SK-N-SH (cell line): ENCODE measurements around the gene ZDHHC18. TPM values are rescaled to one million over a fixed set of nuclear protein-coding genes. Genes with fewer than 3 reads are reported as not detected.

ENCODE experiments used
- CTCF ChIA-PET: fragments of 300-600, 350-600 bp; formaldehyde crosslinking; extraction: SDS; loops from one replicate; lab custom pipeline; 2021; lab: Yijun Ruan, JAX
- POLR2A ChIA-PET: fragments of 350-600 bp; sonication (Branson Sonifier 250); formaldehyde crosslinking; extraction: SDS; loops from one replicate; lab custom pipeline; 2020; ENCODE audit warnings: antibody characterized with exemption, inconsistent platforms; lab: Yijun Ruan, JAX
- DNase-seq: peaks from one replicate; pipeline ENCODE4 v3.0.0; 2012
- H2AFZ ChIP-seq: fragments of 200-600 bp; sonication (generic); 2 replicates; pipeline ENCODE4 v1.8.1; 2016; ENCODE audit warnings: antibody characterized with exemption, mild to moderate bottlenecking, low read depth
- H3F3A ChIP-seq: fragments of 200-600 bp; sonication (generic); replicated peaks from 2 replicates; pipeline ENCODE3; 2016; ENCODE audit warnings: antibody characterized with exemption, mild to moderate bottlenecking; ENCODE audit not compliant: insufficient read depth
- H3K27ac ChIP-seq, 2 experiments: fragments of 200-500 bp in 1 of 2; fragments of 200-600 bp in 1 of 2; sonication (Bioruptor generic) in 1 of 2; sonication (generic), shearing (Covaris generic) in 1 of 2; 2 replicates each; pipeline versions ENCODE4 v1.5.1 to v1.6.1; 2014 to 2016; ENCODE audit warnings: low read depth in 2 of 2, inconsistent platforms in 1 of 2, low read length in 1 of 2, mild to moderate bottlenecking in 1 of 2, mixed read lengths in 1 of 2
- H3K27me3 ChIP-seq: fragments of 200-600 bp; sonication (generic), shearing (Covaris generic); 2 replicates; pipeline ENCODE4 v1.6.1; 2016; ENCODE audit warnings: mixed run types; ENCODE audit not compliant: insufficient read depth
- H3K36me3 ChIP-seq, 2 experiments: fragments of 200-500 bp in 1 of 2; fragments of 200-600 bp in 1 of 2; sonication (Bioruptor generic) in 1 of 2; sonication (generic) in 1 of 2; replicated peaks in 1 of 2; 2 replicates each; pipeline versions ENCODE3 to v1.5.1; 2014 to 2016; ENCODE audit warnings: low read length in 1 of 2, mild to moderate bottlenecking in 1 of 2; ENCODE audit not compliant: insufficient read depth in 2 of 2, control insufficient read depth in 1 of 2
- H3K4me1 ChIP-seq, 2 experiments: fragments of 200-500 bp in 1 of 2; fragments of 200-600 bp in 1 of 2; sonication (Bioruptor generic) in 1 of 2; sonication (generic), shearing (Covaris generic) in 1 of 2; 2 replicates each; pipeline versions ENCODE4 v1.5.1 to v1.6.1; 2014 to 2016; ENCODE audit warnings: low read depth in 1 of 2, low read length in 1 of 2, mixed run types in 1 of 2; ENCODE audit not compliant: insufficient read depth in 2 of 2, control insufficient read depth in 1 of 2
- H3K4me2 ChIP-seq: fragments of 200-600 bp; sonication (generic), shearing (Covaris generic); 2 replicates; pipeline ENCODE4 v1.6.1; 2017; ENCODE audit warnings: mixed run types
- H3K4me3 ChIP-seq, 2 experiments: fragments of 200-500 bp in 1 of 2; fragments of 200-600 bp in 1 of 2; sonication (Bioruptor generic) in 1 of 2; sonication (generic), shearing (Covaris generic) in 1 of 2; 2 replicates each; pipeline versions ENCODE4 v1.5.1 to v1.8.1; 2014 to 2016; ENCODE audit warnings: low read depth in 2 of 2, inconsistent platforms in 1 of 2, low read length in 1 of 2, mild to moderate bottlenecking in 1 of 2, mixed read lengths in 1 of 2, moderate library complexity in 1 of 2
- H3K79me2 ChIP-seq: fragments of 200-600 bp; sonication (generic); 2 replicates; pipeline ENCODE4 v1.8.1; 2017; ENCODE audit warnings: mild to moderate bottlenecking; ENCODE audit not compliant: insufficient read depth
- H3K9ac ChIP-seq: fragments of 200-600 bp; sonication (generic); 2 replicates; pipeline ENCODE4 v1.6.1; 2017; ENCODE audit warnings: mixed run types
- H3K9me2 ChIP-seq: fragments of 200-600 bp; sonication (generic); 2 replicates; pipeline ENCODE4 v1.6.1; 2017; ENCODE audit warnings: mixed run types
- H3K9me3 ChIP-seq: fragments of 200-600 bp; sonication (generic); 2 replicates; pipeline ENCODE4 v1.6.1; 2017; ENCODE audit warnings: mixed run types, mild to moderate bottlenecking, moderate library complexity
- H4K20me1 ChIP-seq: fragments of 200-600 bp; sonication (generic); 2 replicates; pipeline ENCODE4 v1.6.1; 2017; ENCODE audit warnings: mild to moderate bottlenecking, mixed run types; ENCODE audit not compliant: insufficient read depth
- ELF1 ChIP-seq: IDR thresholded peaks from 2 replicates; pipeline ENCODE4 v1.4.0; 2012
- EZH2phosphoT487 ChIP-seq: fragments of 200-600 bp; sonication (generic); IDR thresholded peaks from 2 replicates; pipeline ENCODE4 v1.6.1; 2017; ENCODE audit warnings: low read depth, mixed run types, mild to moderate bottlenecking, antibody characterized with exemption, moderate library complexity, borderline replicate concordance
- GABPA ChIP-seq: IDR thresholded peaks from 2 replicates; pipeline ENCODE4 v1.4.0; 2012; ENCODE audit warnings: low read depth, mild to moderate bottlenecking
- GATA2 ChIP-seq: sonication (generic); formaldehyde crosslinking; IDR thresholded peaks from 2 replicates; pipeline ENCODE4 v1.5.0; 2020; ENCODE audit warnings: mild to moderate bottlenecking, missing genetic modification reagents
- JUND ChIP-seq: IDR thresholded peaks from 2 replicates; pipeline ENCODE4 v1.4.0; 2012
- MEF2A ChIP-seq: IDR thresholded peaks from 2 replicates; pipeline ENCODE4 v1.4.0; 2012; ENCODE audit warnings: low read depth, borderline replicate concordance
- MXI1 ChIP-seq: IDR thresholded peaks from 2 replicates; pipeline ENCODE4 v1.6.1; 2012; ENCODE audit warnings: mild to moderate bottlenecking, low read depth, low read length, improper control_type of control experiment
- RCOR1 ChIP-seq: fragments of 150-350 bp; IDR thresholded peaks from 2 replicates; pipeline ENCODE4 v1.6.1; 2017; ENCODE audit warnings: antibody characterized with exemption, low read length
- RFX5 ChIP-seq: IDR thresholded peaks from 2 replicates; pipeline ENCODE4 v1.6.1; 2012; ENCODE audit warnings: mild to moderate bottlenecking, improper control_type of control experiment, low read length
- SIN3A ChIP-seq: IDR thresholded peaks from 2 replicates; pipeline ENCODE4 v1.6.1; 2012; ENCODE audit warnings: low read depth, mild to moderate bottlenecking, low read length, moderate library complexity, borderline replicate concordance
- TCF12 ChIP-seq: IDR thresholded peaks from 2 replicates; pipeline ENCODE4 v1.4.0; 2012
- TEAD4 ChIP-seq: IDR thresholded peaks from 2 replicates; pipeline ENCODE4 v1.4.0; 2012; ENCODE audit warnings: mild to moderate bottlenecking, borderline replicate concordance; ENCODE audit not compliant: insufficient read depth
- YY1 ChIP-seq: IDR thresholded peaks from 2 replicates; pipeline ENCODE4 v1.4.0; 2012; ENCODE audit warnings: low read depth, mild to moderate bottlenecking
- whole genome bisulfite sequencing: methylation state at CpG from one replicate; pipeline ENCODE4 v1.1.6; 2017; ENCODE audit warnings: low lambda C conversion rate; 5-methylcytosine and 5-hydroxymethylcytosine counted together
- polyA plus RNA-seq, 3 experiments: library from polyadenylated mRNA; depleted of rRNA; stranded (reverse); fragments of >200 nt; gene quantifications; 2 replicates each; pipeline ENCODE4 v1.2.3, GENCODE V29; 2012
- TF ChIP-seq, protein P1 (sequence below): fragments of 200-600 bp; sonication (generic); IDR thresholded peaks from 2 replicates; pipeline ENCODE4 v1.6.1; 2017; ENCODE audit warnings: antibody characterized with exemption, mild to moderate bottlenecking, moderate library complexity
- TF ChIP-seq, protein P2 (sequence below): fragments of 150-350 bp; IDR thresholded peaks from 2 replicates; pipeline ENCODE4 v1.6.1; 2016; ENCODE audit warnings: mild to moderate bottlenecking, low read depth, low read length

ZDHHC18 gene
- polyA plus RNA-seq, 1 of the 3 experiments (the other 2 are of a cell fraction) = 33.0 TPM

DNA sequence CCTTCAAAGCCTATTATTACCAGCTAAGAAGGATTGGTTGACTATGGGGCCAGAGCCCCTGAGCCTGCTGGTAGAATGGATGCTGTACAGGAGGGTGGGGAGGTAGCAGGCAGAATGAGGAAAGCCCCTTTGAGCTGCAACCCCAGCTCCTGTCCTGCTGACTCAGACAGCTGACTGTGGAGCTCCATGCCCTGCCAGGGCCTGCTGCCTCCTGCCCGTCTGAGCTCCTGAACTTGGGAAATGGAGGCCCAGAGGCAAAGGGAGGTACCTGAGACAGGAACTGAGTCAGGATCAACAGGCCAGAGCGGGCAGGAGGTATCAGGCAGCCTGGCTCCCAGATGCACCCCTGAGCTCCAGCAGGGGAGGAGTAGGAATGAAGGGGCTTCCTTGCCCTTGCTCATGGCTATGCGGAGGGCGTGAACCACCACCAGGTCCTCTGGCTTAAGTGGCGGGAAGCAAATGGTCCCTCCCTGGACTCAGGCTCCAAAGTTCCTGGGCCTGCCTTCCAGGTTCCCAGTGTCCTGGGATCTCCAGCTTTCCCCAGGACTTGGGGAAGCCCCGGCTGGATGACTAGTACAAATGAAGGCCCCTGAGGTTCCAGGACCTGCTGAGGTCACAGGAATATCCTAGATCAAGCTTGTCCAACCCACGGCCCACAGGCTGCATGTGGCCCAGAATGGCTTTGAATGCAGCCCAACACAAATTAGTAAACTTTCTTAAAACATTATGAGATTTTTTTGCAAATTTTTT is 32.6 kb downstream of the ZDHHC18 start:
- H4K20me1 ChIP-seq = no peaks in the 10 kb centered on the region
- ChIA-PET POLR2A (interaction anchor here (0.6 kb wide), 2 partner anchors 14 to 1200 kb away, joined by 3 read pairs; no protein-coding TSS in a partner anchor), CTCF (interaction anchor here (0.8 to 3.5 kb wide), 8 partner anchors 9 to 320 kb away, joined by 3 to 10 read pairs (median 5); partner anchors contain the start of gene ZDHHC18)
- no peak overlapping the region for H3K9ac ChIP-seq
- no peak overlapping the region for H3K4me3 ChIP-seq
- no peak for DNase-seq
- H3K4me2 ChIP-seq = no peak overlapping the region
- H3K27me3 ChIP-seq = no peaks in the 10 kb centered on the region
- TF ChIP-seq YY1 (no peak), GABPA (no peak), JUND (no peak), RFX5 (no peak), GATA2 (CRISPR knock-in tag) (no peak), MXI1 (no peak), MEF2A (no peak), TEAD4 (no peak), TCF12 (no peak), RCOR1 (no peak), SIN3A (no peak)
- TF ChIP-seq, all 33 proteins: peak for 0
- Histone ChIP-seq H3F3A (no peaks in the 10 kb centered on the region), H3K36me3 (peaks cover 8 to 18% of the 10 kb centered on the region in 2 experiments), H3K9me2 (no peaks in the 10 kb centered on the region), H2AFZ (no peak overlapping the region), H3K9me3 (no peaks in the 10 kb centered on the region), H3K27ac (no peak overlapping the region), H3K4me1 (peaks cover 0 to 2% of the 10 kb centered on the region in 2 experiments; a peak in 1 of 4 replicates), H3K79me2 (no peaks in the 10 kb centered on the region)
- WGBS = 100% methylated on average over 2 of the region's 7 CpGs

DNA sequence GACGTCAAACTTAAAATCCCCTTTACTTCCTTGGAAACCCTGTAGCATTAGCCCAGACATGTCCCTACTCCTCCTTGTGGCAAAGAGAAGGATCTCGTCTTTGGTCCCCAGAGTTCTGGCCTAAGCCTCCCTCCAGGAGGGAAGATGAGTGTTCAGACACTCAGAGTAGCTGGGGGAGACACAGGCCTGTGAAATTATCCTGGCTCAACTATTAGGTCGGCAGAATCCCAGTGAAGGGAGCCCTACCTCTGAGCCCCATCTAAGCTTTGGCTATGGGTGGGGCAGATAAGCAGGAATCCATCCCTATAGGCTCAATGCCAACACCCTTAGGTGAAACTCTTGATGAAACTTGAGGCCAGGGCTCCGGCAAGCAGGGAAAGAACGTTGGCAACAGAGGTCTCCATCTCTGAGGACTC is 34.8 kb downstream of the ZDHHC18 start:
- no peak overlapping the region for H3K4me2 ChIP-seq
- no peak overlapping the region for H3K4me3 ChIP-seq
- no peaks in the 10 kb centered on the region for H3K27me3 ChIP-seq
- WGBS = 70% methylated on average over 5 of the region's 5 CpGs
- H3F3A ChIP-seq = peaks cover 13% of the 10 kb centered on the region
- CTCF ChIA-PET = interaction anchor here (1.5 kb wide), 1 partner anchor 8 kb away, joined by 5 read pairs; no protein-coding TSS in a partner anchor
- H4K20me1 ChIP-seq = no peaks in the 10 kb centered on the region
- no peaks in the 10 kb centered on the region for H3K9me2 ChIP-seq
- H3K36me3 ChIP-seq = peaks cover 0 to 2% of the 10 kb centered on the region in 2 experiments
- no peak for TF ChIP-seq MXI1
- TF ChIP-seq, protein P1, sequence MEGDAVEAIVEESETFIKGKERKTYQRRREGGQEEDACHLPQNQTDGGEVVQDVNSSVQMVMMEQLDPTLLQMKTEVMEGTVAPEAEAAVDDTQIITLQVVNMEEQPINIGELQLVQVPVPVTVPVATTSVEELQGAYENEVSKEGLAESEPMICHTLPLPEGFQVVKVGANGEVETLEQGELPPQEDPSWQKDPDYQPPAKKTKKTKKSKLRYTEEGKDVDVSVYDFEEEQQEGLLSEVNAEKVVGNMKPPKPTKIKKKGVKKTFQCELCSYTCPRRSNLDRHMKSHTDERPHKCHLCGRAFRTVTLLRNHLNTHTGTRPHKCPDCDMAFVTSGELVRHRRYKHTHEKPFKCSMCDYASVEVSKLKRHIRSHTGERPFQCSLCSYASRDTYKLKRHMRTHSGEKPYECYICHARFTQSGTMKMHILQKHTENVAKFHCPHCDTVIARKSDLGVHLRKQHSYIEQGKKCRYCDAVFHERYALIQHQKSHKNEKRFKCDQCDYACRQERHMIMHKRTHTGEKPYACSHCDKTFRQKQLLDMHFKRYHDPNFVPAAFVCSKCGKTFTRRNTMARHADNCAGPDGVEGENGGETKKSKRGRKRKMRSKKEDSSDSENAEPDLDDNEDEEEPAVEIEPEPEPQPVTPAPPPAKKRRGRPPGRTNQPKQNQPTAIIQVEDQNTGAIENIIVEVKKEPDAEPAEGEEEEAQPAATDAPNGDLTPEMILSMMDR = peak; percentile 44
- TF ChIP-seq EZH2phosphoT487 = no peak
- TF ChIP-seq, protein P2, sequence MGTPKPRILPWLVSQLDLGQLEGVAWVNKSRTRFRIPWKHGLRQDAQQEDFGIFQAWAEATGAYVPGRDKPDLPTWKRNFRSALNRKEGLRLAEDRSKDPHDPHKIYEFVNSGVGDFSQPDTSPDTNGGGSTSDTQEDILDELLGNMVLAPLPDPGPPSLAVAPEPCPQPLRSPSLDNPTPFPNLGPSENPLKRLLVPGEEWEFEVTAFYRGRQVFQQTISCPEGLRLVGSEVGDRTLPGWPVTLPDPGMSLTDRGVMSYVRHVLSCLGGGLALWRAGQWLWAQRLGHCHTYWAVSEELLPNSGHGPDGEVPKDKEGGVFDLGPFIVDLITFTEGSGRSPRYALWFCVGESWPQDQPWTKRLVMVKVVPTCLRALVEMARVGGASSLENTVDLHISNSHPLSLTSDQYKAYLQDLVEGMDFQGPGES = no peak
- TF ChIP-seq ELF1 = no peak
- TF ChIP-seq, all 33 proteins: peak for 1
- no peak overlapping the region for H2AFZ ChIP-seq
- no peaks in the 10 kb centered on the region for H3K79me2 ChIP-seq
- no peaks in the 10 kb centered on the region for H3K9me3 ChIP-seq
- DNase-seq = no peak
- H3K4me1 ChIP-seq = peaks cover 6 to 7% of the 10 kb centered on the region in 2 experiments; a peak in 2 of 4 replicates
- no peak overlapping the region for H3K9ac ChIP-seq
- H3K27ac ChIP-seq = no peak overlapping the region
- POLR2A ChIA-PET = no interaction called here
